HG02610 (cell line): ENCODE results near the gene UNC13D.
A peak's percentile ranks its signal among the peaks of the same experiment; 100 is the strongest.
"Not testable (repeated sequence)": the region's sequence is repeated elsewhere in the genome, so short reads cannot be mapped to it uniquely, and the experiment has no call there.

Experiments used
- ATAC-seq: cut with Tn5 transposase; IDR thresholded peaks from one replicate; pipeline ENCODE4 v1.9.1; 2021; ENCODE audit warnings: mild to moderate bottlenecking, moderate library complexity; ENCODE audit not compliant: unreplicated experiment

Gene UNC13D

DNA sequence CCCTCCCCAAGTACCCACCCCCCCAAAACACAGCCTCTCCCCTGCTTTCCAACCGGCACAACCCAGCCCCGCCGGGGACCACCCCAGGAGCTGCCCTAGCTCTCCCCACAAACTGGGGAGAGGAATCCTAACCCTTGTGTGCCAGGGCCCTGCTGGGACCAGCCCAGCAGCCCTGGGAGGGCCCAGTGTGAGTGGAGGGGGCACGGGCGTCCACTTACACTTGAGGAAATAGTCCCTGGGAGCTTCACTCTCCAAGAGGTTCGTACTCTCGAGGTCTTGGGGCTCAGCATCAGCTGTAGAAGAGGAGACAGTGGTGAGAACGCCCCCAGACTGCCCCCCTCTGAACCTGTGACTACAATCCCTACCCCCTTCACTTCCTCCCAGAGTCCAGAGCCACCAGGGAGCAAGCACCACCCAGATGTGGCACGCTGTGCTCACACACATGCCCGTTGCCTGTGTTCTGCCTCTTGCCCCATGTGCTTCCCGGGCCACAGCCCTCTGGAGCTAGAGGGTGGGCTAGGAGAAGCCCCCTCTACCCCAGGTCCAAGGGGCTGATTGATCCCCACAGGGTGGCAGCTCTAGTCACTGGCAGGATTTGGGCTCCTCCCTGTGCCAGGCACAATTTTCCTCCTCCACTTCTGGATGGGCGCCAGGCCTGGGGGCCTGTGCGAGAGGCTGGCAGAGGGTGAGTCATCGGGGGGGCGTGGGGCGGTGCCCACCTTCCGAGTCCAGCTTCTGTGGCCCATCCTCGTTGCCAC is 31.2 kb upstream of the UNC13D start:
- no peak for ATAC-seq

DNA sequence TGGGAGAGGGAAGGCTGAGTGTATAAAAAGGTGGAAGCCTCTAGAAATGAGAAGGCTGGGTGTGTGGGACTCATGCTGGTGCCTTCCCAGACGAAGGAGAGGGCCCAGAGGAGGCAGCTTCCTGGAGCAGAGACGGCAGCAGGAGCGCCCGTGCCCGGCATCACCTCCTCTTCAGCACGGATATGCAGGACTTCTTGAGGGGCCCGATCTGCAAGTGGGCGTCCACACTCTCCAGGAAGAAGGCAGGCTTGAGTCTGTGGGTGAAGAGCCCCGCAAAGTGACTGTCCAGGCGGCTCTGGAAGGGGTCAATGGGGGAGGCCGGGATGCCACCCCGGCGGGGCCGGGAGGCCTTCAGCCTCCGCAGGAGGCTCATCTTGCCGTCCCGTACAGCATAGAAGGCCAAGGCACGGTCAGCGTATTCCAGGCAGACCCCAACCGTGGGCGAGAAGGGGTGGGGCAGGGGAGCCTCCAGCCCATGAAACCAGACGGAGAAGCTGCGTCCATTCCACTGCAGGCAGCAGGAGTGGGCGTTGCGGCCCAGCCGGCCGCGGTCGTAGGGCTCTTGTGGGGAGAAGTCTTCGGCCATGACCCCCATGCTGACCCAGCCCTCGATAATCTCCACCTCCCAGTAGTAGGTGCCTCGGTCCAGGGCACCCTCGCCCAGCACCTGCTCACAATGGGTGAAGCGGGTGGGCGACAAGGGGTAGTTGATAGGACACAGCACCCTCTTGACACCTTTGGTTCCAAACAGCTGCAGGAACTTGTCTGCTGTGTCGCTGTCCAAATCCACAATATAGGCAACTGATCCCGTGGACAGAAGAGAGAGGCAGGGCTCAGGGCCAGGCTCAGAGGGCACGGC is 30.3 kb upstream of the UNC13D start:
- ATAC-seq: no peak

DNA sequence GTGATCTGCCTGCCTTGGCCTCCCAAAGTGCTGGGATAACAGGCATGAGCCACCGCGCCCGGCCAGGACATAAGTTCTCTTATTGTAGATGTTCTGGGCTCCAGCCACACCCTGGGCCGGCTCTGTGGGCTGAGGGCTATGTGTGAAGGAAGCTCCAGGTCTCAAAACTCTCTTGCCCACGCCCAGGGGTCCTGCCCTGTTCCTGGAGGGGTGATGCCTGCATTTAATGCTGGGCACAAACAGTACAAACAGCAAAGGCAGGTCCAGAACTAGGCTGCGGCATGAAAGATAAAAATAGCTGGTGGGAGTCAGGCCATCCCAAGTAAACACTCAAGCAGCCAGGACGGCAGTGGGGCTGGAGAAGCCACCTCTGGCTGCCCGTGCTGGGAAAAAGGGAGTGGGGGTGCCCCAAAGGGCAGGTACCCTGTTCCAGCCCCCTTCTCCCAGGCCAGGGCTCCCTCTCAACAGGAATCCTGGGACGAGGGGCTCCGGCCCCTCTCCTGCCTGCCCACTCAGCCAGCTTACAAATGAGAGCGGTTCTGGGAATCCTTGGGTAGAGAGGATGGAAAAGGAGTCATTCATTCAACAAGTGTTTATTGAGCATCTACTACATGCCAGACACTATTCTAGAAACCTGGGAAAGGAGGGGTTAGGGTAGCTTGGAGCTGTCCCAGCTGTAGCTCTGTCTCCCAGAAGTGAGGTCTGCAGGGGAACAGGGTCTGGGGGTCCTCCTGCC is 29.6 kb upstream of the UNC13D start:
- ATAC-seq: no peak

DNA sequence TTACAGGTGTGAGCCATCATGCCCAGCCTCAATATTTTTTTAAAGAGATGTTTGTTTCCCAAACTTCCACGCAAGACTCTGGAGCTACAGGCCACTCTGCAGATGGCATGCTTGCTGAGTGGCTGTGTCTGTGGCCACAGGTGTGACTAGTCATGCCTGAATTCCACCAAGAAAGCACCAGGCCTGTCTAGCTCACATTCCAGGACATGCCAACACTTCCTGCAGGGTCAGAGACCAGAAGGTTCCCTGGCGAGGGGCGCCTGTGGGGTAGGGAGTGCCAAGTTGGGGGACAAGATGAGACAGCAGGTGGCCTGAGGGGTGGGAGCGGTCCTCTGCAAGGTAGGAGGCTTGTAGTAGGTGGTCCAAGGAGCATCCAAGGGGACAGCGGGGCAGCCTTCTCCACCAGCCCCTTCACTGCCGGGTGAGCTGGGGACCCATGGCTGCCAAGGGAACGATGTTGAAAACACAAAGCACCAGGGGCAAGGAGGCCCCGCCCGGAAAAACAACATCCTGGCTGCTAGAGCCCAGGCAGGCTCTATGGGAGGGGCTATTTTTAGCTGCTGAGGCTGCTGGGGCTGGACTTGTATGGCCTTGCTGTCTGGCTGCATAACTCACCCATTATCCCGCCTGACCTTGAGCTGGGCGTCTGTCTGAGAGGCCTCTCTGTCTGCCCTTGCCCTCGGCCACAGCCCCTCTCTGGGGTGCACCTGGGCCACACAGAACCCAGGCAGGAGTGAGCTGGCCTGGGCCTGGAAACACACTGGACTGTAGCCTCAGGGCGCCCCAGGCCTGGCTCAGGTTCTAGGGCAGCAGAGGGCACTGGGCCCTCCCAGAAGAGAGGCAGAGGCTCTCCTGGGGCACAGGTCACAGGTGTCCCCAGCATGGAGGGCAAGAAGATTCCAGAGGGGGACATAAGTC is 28.5 kb upstream of the UNC13D start:
- no peak for ATAC-seq

DNA sequence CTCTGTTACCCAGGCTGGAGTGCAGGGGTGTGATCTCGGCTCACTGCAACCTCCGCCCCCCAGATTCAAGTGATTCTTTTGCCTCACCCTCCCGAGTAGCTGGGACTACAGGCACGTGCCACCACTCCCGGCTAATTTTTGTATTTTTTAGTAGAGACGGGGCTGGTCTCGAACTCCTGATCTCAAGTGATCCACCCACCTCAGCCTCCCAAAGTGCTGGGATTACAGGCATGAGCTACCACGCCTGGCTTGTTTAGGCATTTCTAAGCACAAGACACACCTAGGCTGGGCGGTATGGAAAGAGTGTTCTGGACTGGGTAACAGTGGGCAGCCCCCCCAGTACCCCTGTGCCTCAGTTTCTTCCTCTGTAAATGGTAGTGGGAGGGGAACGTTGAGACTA is 26.0 kb upstream of the UNC13D start:
- not testable (repeated sequence) for ATAC-seq

DNA sequence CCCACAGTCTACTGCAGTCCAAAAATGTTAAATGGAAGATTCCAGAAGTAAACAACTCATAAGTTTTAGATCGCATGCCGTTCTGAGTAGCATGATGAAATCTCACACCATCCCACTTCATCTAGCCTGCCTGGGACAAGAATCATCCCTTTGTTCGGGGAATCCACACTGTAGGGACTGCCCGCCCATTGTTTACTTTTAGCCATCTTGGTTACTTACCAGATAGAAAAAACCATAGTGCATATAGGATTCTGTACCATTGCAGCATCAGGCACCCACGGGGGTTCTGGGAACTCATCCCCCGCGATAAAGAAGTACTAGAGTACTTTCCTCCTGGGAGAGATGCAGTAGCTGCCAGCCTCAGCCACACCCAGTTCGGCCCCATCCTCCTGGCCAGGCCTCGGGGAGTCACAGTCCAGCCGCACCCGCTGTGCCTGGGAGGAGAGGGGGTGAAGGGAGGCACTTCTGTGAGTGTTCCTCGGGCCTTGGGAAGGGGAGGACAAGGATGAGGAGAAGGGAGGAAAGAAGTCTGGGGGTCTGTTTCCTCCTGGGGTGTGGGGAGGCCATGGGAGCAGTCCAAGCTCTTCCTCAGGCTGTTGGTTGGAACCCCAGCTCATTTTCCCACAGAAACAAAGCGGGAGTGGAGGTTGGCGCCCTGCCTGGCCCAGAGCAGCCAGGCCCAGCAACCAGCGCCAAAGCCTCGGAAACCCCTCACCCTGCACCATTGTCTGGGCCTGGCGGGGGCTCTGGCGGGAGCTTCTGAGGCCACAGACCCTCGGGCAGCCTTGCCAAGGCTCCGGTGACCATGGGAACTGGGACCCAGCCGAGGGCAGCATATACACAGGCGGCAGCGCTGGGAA is 25.3 kb upstream of the UNC13D start:
- no peak for ATAC-seq

DNA sequence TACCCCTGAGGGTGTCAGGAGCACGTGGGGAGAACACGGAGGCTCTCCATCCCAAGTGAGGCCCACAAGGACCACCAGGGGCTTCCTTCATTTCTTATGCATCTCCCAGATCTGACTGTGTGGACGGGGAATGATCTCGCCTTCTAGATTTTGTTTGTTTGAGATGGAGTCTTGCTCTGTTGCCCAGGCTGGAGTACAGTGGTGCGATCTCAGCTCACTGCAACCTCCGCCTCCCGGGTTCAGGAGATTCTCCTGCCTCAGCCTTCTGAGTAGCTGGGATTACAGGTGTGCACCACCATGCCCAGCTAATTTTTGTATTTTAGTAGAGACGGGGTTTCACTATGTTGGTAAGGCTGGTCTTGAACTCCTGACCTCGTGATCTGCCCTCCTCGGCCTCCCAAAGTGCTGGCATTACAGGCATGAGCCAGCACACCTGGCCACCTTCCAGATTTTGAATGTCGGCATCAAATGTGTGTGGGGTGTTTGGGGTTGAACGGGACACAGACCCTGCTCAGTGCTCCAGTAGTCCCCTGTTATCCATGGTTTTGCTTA is 24.6 kb upstream of the UNC13D start:
- not testable (repeated sequence) for ATAC-seq

DNA sequence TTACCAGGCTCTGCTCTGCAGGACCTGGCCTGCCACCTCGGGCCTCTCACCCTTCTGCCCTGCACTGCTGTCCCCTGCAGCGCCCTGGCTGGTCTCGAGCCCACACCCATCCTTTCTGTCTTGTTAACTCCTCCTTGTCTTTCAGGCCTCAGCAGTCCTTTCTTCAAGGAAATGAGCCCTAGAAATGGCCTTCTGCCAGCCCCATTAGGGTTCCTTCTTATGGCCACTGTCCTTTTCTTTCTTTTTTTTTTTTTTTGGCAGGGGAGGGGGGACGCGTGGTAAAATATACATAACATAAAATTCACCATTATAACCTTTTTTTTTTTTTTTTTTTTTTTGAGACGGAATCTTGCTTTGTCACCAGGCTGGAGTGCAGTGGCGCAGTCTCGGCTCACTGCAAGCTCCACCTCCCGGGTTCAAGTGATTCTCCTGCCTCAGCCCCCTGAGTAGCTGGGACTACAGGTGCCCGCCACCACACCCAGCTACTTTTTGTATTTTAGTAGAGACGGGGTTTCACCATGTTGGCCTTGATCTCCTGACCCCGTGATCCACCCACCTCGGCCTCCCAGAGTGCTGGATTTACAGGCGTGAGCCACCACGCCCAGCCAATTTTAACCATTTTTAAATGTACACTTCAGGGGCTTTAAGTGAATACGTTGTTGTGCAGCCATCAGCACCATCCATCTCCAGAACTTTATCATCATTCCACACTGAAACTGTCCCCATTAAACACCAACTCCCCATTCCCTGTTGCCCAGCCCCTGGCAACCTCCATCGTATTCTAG is 21.4 kb upstream of the UNC13D start:
- not testable (repeated sequence) for ATAC-seq

DNA sequence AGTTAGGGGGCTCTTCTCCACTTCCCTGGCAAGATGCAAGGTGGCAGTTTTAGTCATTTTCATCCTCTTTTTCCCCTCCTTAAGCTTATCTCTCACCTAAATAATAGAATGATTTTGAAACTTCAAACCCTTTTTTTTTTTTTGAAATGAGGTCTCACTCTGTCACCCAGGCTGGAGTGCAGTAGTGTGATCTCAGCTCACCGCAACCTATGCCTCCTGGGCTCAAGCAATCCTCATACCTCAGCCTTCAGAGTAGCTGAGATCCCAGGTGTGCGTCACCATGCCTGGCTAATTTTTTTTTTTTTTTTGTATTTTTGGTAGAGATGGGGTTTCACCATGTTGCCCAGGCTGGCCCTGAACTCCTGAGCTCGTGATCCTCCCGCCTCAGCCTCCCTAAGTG is 20.7 kb upstream of the UNC13D start:
- peak; percentile 14 for ATAC-seq

DNA sequence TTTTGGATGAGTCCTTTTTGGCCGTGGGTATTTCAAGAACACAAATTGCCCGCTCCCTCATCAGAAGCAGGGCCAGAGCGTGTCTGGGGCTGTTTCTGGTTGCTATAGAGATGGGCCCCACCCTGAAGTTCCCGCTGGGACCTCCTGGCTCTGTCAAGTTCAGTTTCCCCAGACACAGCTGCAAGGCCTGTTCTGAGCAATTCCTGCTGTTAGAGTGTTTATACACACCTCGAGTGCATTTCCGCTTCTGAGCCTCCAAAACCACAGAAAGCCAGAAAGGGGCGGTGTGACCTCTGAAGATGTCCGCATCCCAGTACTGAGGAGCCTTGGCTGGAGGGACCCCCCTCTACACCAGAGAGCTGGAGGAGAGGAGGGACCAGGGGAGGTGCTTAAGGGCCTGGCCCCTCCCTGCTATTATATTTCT is 20.3 kb upstream of the UNC13D start:
- peak; percentile 84 for ATAC-seq

DNA sequence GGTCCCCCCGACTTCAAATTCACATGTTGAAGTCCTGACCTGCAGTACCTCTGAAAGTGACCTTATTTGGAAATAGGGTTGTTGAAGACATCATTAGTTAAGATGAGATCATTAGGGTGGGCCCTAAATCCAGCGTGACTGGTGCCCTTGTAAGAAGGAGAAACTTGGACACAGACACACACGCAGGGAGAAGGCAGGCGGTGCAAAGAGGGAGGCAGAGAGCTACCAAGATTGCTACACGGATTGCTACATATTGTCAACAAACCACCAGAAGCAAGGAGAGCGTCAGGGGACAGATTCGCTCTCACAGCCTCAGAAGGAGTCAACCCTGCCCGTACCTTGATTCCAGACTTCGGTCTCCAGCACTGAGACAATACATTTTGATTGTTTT is 17.7 kb upstream of the UNC13D start:
- ATAC-seq: no peak

DNA sequence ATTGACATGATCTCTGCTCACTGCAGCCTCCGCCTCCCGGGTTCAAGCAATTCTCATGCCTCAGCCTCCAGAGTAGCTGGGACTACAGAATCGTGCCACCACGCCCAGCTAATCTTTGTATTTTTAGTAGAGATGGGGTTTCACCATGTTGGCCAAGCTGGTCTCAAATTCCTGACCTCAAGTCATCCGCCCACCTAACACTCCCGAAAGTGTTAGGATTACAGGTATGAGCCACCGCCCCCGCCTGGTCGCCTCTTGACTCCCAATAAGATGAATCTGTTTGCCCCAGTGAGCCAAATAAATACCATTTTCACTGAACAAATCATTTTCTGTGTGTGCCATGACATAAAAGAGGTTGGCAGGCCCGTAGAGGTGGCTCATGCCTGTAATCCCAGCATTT is 15.2 kb upstream of the UNC13D start:
- not testable (repeated sequence) for ATAC-seq

DNA sequence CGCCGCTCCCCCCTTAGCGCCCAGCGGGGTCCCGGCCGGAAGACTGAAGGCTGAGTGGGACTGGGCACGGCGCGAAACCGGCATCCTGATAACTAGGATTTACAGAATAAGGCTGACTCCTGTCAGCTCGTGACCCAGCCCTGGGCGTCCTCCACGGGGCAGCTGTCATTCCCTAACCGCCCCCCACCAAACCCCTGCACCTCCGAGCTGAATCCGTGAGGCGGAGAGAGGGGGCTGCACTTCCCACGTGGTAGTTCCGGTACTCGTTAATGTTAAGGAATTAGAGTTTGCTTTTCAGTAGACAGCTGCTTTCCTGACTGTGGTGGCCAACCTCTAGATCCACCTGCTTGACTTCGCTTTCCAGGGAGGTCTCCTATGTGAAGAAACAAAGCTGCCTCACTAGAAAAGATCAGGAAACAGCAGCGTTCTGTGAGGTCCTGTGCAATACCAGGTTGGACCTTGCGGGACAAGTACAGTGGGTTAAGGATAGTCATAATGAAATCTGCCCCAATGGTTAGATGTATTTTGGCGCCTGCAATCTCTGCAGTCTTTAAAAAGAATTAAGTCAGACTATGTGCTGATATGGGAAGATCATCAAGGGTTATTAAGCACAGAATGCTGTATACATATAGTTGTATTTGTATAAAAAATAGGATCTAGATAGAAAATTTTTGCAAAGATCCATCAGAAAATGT is 12.0 kb upstream of the UNC13D start:
- ATAC-seq: no peak

DNA sequence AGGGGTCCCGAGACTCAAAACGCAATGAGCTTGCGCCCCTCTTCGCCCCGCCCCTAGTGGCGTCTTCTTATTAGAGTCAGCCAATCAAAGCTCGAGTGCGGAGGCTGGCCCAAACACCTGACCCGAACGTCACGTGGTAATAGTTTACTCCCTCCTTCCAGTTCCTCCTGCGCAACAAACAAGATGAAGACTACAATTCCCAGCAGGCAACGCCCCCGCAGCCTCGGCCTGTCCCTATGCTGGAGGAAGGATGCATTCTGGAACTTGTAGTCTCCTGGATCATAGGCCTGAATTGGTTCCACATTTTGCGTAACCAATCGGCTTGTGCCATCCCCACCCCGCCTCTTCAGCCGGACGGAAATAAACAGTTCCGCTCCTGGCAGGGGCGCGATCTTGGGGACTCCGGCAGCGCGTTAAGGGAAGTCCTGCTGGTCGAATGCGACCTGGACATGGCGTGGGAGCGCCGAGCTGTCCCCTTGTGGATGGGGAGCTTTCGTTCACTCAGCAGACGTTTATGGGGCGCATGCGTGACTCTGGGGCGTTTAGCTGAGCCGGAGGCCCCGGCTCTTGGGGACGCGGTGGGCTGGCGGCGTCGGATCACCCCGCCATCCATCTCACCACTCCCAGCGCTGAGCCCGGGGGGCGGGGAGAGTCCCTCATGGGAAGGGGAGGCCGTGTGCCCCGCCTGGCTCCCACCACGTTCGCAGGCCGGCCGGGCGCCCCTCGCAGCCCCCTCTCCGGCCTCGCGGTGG is 11.3 kb upstream of the UNC13D start, which contains the start of gene WBP2:
TSS of gene WBP2 (minus strand) at position 26 of the 752 bp plus-strand sequence. CDS start 38 bp downstream, outside the sequence.
- peak; percentile 86 for ATAC-seq

DNA sequence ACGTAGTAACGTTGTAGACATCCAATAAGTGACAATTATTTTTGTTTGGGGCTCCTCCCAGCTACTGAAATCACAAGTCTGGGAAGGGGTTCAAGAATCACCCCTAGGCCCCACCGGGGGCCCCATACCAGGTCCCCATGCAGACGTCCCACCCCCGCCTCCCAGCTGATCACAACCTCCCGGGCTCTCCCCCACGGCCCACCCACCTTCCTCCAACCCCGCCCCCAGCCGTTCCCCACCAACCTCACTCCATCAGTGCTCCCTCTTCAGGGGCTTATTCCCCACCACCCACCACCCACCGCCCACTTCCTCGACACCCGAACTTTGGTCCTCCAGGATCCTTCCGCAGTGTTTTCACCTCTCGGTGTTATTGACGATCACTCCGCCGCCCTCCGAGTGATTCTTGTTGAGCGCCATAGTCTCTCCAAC is 10.7 kb upstream of the UNC13D start:
- peak; percentile 3 for ATAC-seq

DNA sequence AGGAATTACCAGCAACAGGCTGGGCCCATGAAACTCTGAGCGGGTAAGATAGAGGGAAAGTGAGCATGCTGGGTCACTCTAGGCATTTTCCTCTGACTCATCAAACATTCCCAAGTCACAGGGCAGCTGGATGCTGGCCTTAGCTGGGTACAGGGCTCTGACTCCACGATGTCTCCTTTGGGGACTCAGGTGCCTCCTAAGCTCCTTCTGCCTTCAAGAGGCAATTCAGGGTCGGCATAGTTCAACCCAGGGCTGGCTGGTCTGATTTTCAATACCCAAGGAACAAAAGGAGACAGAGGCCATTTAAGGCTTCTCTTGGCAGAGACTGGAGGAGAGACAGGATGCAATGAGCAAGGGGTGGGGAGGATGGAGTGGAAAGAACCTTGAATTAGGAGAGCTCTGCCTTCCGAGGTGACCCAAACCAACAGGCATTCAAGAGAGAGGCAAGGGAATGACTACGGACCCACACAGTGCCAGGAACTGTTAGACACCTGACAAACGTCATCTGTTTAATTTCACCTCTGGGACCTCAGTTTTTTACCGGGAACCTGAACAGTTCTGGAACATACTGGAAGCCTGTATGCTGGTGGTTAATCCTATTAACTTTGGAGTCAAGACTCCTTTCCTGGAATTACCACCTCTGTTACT is 10.0 kb upstream of the UNC13D start:
- no peak for ATAC-seq
